Measurements from ENCODE around the gene COA6. TPM values are rescaled to one million over a fixed set of nuclear protein-coding genes. Genes with fewer than 3 reads are reported as not detected.
A peak's percentile ranks its signal among the peaks of the same experiment; 100 is the strongest.
"Not testable (repeated sequence)": the region's sequence is repeated elsewhere in the genome, so short reads cannot be mapped to it uniquely, and the experiment has no call there.

COA6 gene
- total RNA-seq, 4 donors from 2014 or later, result 8.6 to 21.4 (median 16.3) TPM

DNA sequence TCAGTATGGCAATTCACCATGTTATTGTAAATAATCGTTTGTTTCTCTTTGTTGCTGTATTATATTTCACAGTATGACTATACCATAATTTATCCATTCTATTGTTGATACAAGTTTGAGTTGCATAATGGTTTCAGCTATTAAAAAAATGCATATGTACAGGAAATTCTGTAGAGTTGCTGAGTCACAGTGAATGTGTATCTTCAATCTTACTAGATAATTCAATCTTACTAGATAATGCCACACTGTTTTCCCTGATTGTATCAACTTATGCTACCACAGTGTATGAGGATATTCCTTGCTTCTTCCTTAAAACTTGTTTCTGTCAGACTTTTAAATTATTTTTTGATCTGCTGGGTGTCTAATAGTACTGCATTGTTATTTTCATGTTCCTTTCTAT lies 3.5 kb upstream of the COA6 start:
- TF ChIP-seq POLR2AphosphoS5 (IDR thresholded peaks at IDR 0.05), result no peak
- TF ChIP-seq CTCF (IDR thresholded peaks at IDR 0.05), result no peak
- no peak for TF ChIP-seq POLR2A (IDR thresholded peaks at IDR 0.05)
- TF ChIP-seq EP300 (IDR thresholded peaks at IDR 0.05), result no peak
- H3K27ac ChIP-seq, result no peak overlapping the region
- no peak for DNase-seq (ENCODE audit: low spot score in 2 of 2)
- WGBS, result 63% methylated on average over 1 of the region's 1 CpG
- H3K4me3 ChIP-seq, result no peak overlapping the region
- H3K27me3 ChIP-seq, result no peaks in the 10 kb centered on the region
- no peaks in the 10 kb centered on the region for H3K9me3 ChIP-seq
- no peaks in the 10 kb centered on the region for H3K36me3 ChIP-seq
- peaks cover 21% of the 10 kb centered on the region for H3K4me1 ChIP-seq

DNA sequence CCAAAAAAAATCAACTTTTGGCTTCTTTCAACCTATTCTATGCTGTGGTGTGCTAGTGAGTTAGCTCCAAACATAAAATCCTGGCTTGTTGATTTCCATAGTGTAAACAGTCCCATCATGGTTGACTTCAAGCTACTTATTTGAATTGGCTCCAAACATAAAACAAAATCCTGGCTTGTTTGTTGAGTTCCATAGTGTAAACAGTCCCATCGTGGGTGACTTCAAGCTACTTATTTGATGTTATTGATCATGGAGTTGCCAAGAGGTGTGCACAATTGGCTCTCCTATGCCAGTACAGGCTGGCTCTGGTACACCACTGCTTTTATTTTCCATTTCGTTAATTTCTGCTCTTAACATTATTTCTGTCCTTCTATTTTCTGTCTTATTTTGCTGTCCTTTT lies 1.8 kb upstream of the COA6 start:
- TF ChIP-seq POLR2AphosphoS5 (IDR thresholded peaks at IDR 0.05) (no peak), EP300 (IDR thresholded peaks at IDR 0.05) (no peak)
- H3K4me3 ChIP-seq, result no peak overlapping the region
- no peak overlapping the region for H3K27ac ChIP-seq
- no peaks in the 10 kb centered on the region for H3K27me3 ChIP-seq
- H3K36me3 ChIP-seq, result peaks cover 11% of the 10 kb centered on the region
- DNase-seq (ENCODE audit: low spot score in 2 of 2), result no peak
- peaks cover 32% of the 10 kb centered on the region for H3K4me1 ChIP-seq
- WGBS, result 54% methylated on average over 2 of the region's 2 CpGs
- no peaks in the 10 kb centered on the region for H3K9me3 ChIP-seq

GRCh38 chr1:234372011-234372757 lies 1.1 kb upstream of the COA6 start:
- H3K36me3 ChIP-seq, result peaks cover 18% of the 10 kb centered on the region
- no peaks in the 10 kb centered on the region for H3K27me3 ChIP-seq
- H3K27ac ChIP-seq, result no peak overlapping the region
- WGBS, result 50% methylated on average over 9 of the region's 9 CpGs
- peaks cover 32% of the 10 kb centered on the region for H3K4me1 ChIP-seq
- H3K9me3 ChIP-seq, result no peaks in the 10 kb centered on the region
- no peak for DNase-seq (ENCODE audit: low spot score in 2 of 2)
- TF ChIP-seq CTCF (IDR thresholded peaks at IDR 0.05) (no peak), EP300 (IDR thresholded peaks at IDR 0.05) (no peak), POLR2A (IDR thresholded peaks at IDR 0.05) (no peak), POLR2AphosphoS5 (IDR thresholded peaks at IDR 0.05) (no peak)
- H3K4me3 ChIP-seq, result peak overlapping the region; percentile 93

DNA sequence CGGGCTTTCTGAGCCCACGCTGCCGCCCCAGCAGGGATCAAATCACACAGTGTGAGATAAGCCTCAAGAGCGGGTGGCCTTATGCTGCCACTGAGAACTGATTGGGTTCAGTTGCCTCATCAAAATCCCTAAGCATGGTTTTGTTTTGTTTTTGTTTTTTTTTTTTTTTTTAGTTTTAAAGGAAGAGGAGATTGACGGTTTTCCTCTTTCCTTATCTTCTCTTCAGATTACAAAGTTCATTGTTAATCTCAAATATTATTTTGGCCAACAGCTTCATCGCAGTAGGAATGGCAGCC lies 651 bp downstream of the COA6 start:
- H3K27ac ChIP-seq, result peak overlapping the region; percentile 98
- no peak for DNase-seq (ENCODE audit: low spot score in 2 of 2)
- no peaks in the 10 kb centered on the region for H3K27me3 ChIP-seq
- H3K4me1 ChIP-seq, result peaks cover 32% of the 10 kb centered on the region
- H3K9me3 ChIP-seq, result no peaks in the 10 kb centered on the region
- H3K4me3 ChIP-seq, result peak overlapping the region; percentile 93
- peaks cover 26% of the 10 kb centered on the region for H3K36me3 ChIP-seq
- TF ChIP-seq EP300 (IDR thresholded peaks at IDR 0.05), result no peak
- no peak for TF ChIP-seq CTCF (IDR thresholded peaks at IDR 0.05)
- no peak for TF ChIP-seq POLR2AphosphoS5 (IDR thresholded peaks at IDR 0.05)
- no peak for TF ChIP-seq POLR2A (IDR thresholded peaks at IDR 0.05)
- WGBS, result 5% methylated on average over 6 of the region's 6 CpGs

DNA sequence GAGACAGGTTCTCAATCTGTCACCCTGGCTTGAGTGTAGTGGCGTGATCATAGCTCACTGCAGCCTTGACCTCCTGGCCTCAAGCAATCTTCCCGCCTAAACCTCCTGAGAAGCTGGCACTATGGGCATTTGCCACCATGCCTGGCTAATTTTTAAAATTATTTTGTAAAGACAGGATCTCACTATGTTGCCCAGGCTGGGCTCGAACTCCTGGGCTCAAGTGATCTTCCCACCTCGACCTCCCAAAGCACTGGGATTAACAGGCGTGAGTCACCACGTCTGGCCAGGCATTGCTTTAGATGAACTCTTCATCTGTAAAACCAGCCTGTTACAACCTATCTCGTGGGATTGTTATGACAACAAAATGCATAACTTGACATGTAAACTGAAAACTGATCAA lies 2.4 kb downstream of the COA6 start:
- 89% methylated on average over 7 of the region's 7 CpGs for WGBS
- Histone ChIP-seq H3K4me3 (no peak overlapping the region), H3K4me1 (peaks cover 32% of the 10 kb centered on the region), H3K9me3 (no peaks in the 10 kb centered on the region), H3K36me3 (peaks cover 37% of the 10 kb centered on the region), H3K27me3 (no peaks in the 10 kb centered on the region), H3K27ac (no peak overlapping the region)
- TF ChIP-seq EP300 (IDR thresholded peaks at IDR 0.05) (no peak), CTCF (IDR thresholded peaks at IDR 0.05) (no peak), POLR2AphosphoS5 (IDR thresholded peaks at IDR 0.05) (no peak), POLR2A (IDR thresholded peaks at IDR 0.05) (no peak)
- DNase-seq (ENCODE audit: low spot score in 2 of 2), result no peak

DNA sequence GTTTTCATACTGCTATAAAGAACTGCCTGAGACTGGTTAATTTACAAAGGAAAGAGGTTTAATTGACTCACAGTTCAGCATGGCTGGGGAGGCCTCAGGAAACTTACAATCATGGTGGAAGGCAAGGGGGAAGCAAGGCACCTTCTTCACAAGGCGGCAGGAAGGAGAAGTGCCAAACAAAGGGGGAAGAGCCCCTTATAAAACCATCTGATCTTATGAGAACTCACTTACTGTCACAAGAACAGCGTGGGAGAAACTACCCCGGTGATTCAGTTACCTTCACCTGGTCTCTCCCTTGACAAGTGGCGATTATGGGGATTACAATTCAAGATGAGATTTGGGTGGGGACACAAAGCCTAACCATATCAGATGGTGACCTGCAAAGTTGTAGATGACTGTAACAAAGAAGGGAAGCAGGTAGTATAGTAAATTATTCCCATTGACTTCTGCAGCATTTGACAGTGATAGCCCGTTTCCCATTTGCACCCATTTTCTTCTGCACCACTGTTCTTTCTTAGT lies 6.4 kb downstream of the COA6 start:
- H3K4me3 ChIP-seq; DNase-seq (ENCODE audit: low spot score in 2 of 2); H3K9me3 ChIP-seq; H3K27ac ChIP-seq; H3K27me3 ChIP-seq: not testable (repeated sequence)
- 94% methylated on average over 5 of the region's 5 CpGs for WGBS
- peaks cover 54% of the 10 kb centered on the region for H3K36me3 ChIP-seq
- peaks cover 12% of the 10 kb centered on the region for H3K4me1 ChIP-seq

Measured in suprapubic skin (tissue), 4 donors.